ENCODE results near the gene SLC27A4. TPM values are rescaled to one million over a fixed set of nuclear protein-coding genes. Genes with fewer than 3 reads are reported as not detected.

Gene SLC27A4
- total RNA-seq, 1 experiment from 2014 or later = 18.8 TPM

DNA sequence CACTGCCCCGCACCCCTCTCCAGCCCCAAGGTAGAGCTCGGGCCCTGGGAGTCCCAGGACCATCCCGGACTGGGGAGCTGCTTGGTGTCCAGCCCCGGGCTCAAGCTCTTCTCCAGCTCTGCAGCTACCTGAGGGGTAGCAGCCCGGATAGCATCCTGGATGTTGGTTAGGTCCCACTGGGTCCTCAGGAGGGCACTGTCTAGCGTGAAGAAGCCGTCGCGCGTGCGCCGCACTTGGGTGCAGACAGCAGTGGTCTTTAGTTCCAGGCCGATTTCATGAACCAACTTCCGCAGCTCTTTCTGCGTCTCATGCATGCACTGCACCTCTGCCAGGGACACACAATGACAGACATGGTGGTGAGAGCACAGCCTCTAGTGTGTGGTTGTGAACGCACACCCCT, 30.8 kb upstream of the SLC27A4 start:
- H3K9me3 Mint-ChIP-seq (ENCODE audit: unreplicated experiment) = no peaks in the 10 kb centered on the region
- TF ChIP-seq CTCF (IDR thresholded peaks at IDR 0.05; ENCODE audit: unreplicated experiment) = no peak
- intact Hi-C loops (cut with micrococcal nuclease) = no loop called here
- no peaks in the 10 kb centered on the region for H3K27me3 Mint-ChIP-seq (ENCODE audit: insufficient read depth, unreplicated experiment)
- no peak overlapping the region for H3K4me3 Mint-ChIP-seq (ENCODE audit: unreplicated experiment)
- ChIA-PET POLR2A (interaction anchor here (0.6 to 2.7 kb wide), 5 partner anchors 9 to 52 kb away, joined by 3 to 14 read pairs (median 3); partner anchors contain the start of genes COQ4, SLC27A4 and TRUB2), CTCF (interaction anchor here (0.6 to 1.4 kb wide), 4 partner anchors 9 to 764 kb away, joined by 3 to 9 read pairs (median 3); no protein-coding TSS in a partner anchor)
- DNase-seq (ENCODE audit: unreplicated experiment) = no peak
- H3K27ac Mint-ChIP-seq (ENCODE audit: low read depth, unreplicated experiment) = no peak overlapping the region
- H3K4me1 Mint-ChIP-seq (ENCODE audit: insufficient read depth, unreplicated experiment) = peaks cover 7% of the 10 kb centered on the region
- peaks cover 60% of the 10 kb centered on the region for H3K36me3 Mint-ChIP-seq (ENCODE audit: insufficient read depth, unreplicated experiment)
- BruUV-seq (replicated peaks) = no TSS peak

GRCh38 chr9:128310461-128310860, 29.9 kb upstream of the SLC27A4 start:
- Mint-ChIP-seq H3K27me3 (ENCODE audit: insufficient read depth, unreplicated experiment) (no peaks in the 10 kb centered on the region), H3K4me3 (ENCODE audit: unreplicated experiment) (no peak overlapping the region), H3K4me1 (ENCODE audit: insufficient read depth, unreplicated experiment) (no peaks in the 10 kb centered on the region), H3K9me3 (ENCODE audit: unreplicated experiment) (no peaks in the 10 kb centered on the region), H3K27ac (ENCODE audit: low read depth, unreplicated experiment) (no peak overlapping the region), H3K36me3 (ENCODE audit: insufficient read depth, unreplicated experiment) (peaks cover 67% of the 10 kb centered on the region)
- no TSS peak for BruUV-seq (replicated peaks)
- CTCF ChIA-PET = no interaction called here
- TF ChIP-seq CTCF (IDR thresholded peaks at IDR 0.05; ENCODE audit: unreplicated experiment) = no peak
- DNase-seq (ENCODE audit: unreplicated experiment) = no peak
- POLR2A ChIA-PET = interaction anchor here (0.7 to 2.7 kb wide), 5 partner anchors 12 to 51 kb away, joined by 3 to 14 read pairs (median 4); partner anchors contain the start of genes COQ4, SLC27A4 and TRUB2
- intact Hi-C loops (cut with micrococcal nuclease) = no loop called here

- Mint-ChIP-seq H3K9me3 (ENCODE audit: unreplicated experiment) (no peaks in the 10 kb centered on the region), H3K36me3 (ENCODE audit: insufficient read depth, unreplicated experiment) (peaks cover 88% of the 10 kb centered on the region), H3K27ac (ENCODE audit: low read depth, unreplicated experiment) (no peak overlapping the region), H3K4me3 (ENCODE audit: unreplicated experiment) (no peak overlapping the region), H3K4me1 (ENCODE audit: insufficient read depth, unreplicated experiment) (no peaks in the 10 kb centered on the region), H3K27me3 (ENCODE audit: insufficient read depth, unreplicated experiment) (no peaks in the 10 kb centered on the region)
- intact Hi-C loops (cut with micrococcal nuclease) = no loop called here
- DNase-seq (ENCODE audit: unreplicated experiment) = no peak
- no peak for TF ChIP-seq CTCF (IDR thresholded peaks at IDR 0.05; ENCODE audit: unreplicated experiment)
- POLR2A ChIA-PET = interaction anchor here (0.6 to 1.4 kb wide), 2 partner anchors 27 to 798 kb away, joined by 3 to 4 read pairs; no protein-coding TSS in a partner anchor
- BruUV-seq (replicated peaks) = no TSS peak
- CTCF ChIA-PET = no interaction called here
Observed at GRCh38 chr9:128314697-128315096, 25.6 kb upstream of the SLC27A4 start.

GRCh38 chr9:128316421-128316820, 23.9 kb upstream of the SLC27A4 start:
- no peak overlapping the region for H3K27ac Mint-ChIP-seq (ENCODE audit: low read depth, unreplicated experiment)
- H3K4me3 Mint-ChIP-seq (ENCODE audit: unreplicated experiment) = no peak overlapping the region
- no peak for TF ChIP-seq CTCF (IDR thresholded peaks at IDR 0.05; ENCODE audit: unreplicated experiment)
- no peaks in the 10 kb centered on the region for H3K27me3 Mint-ChIP-seq (ENCODE audit: insufficient read depth, unreplicated experiment)
- POLR2A ChIA-PET = no interaction called here
- CTCF ChIA-PET = no interaction called here
- peaks cover 77% of the 10 kb centered on the region for H3K36me3 Mint-ChIP-seq (ENCODE audit: insufficient read depth, unreplicated experiment)
- BruUV-seq (replicated peaks) = no TSS peak
- no peaks in the 10 kb centered on the region for H3K9me3 Mint-ChIP-seq (ENCODE audit: unreplicated experiment)
- intact Hi-C loops (cut with micrococcal nuclease) = no loop called here
- DNase-seq (ENCODE audit: unreplicated experiment) = no peak
- no peaks in the 10 kb centered on the region for H3K4me1 Mint-ChIP-seq (ENCODE audit: insufficient read depth, unreplicated experiment)
